Amniotic epithelial cell (primary cell): Measurements from ENCODE around the gene DGLUCY.
"Not testable (repeated sequence)": the region's sequence is repeated elsewhere in the genome, so short reads cannot be mapped to it uniquely, and the experiment has no call there.

Experiments
- DNase-seq: peaks from one replicate; pipeline ENCODE4 v3.0.0-alpha.2; 2010; ENCODE audit warnings: low read depth

Gene DGLUCY

GRCh38 chr14:91139776-91140175 is 25.9 kb downstream of the DGLUCY start:
- no peak for DNase-seq

- no peak for DNase-seq
Observed at GRCh38 chr14:91140672-91141071, 26.8 kb downstream of the DGLUCY start.

- DNase-seq = no peak
Observed at GRCh38 chr14:91142214-91142668, 28.4 kb downstream of the DGLUCY start.

- no peak for DNase-seq
Observed at GRCh38 chr14:91143862-91144261, 30.0 kb downstream of the DGLUCY start.

- DNase-seq = peak; percentile 66
Observed at GRCh38 chr14:91144425-91145145, 30.7 kb downstream of the DGLUCY start.

- no peak for DNase-seq
Observed at GRCh38 chr14:91145391-91146160, 31.7 kb downstream of the DGLUCY start.

- DNase-seq = no peak
Observed at GRCh38 chr14:91146661-91147060, 32.8 kb downstream of the DGLUCY start.

- DNase-seq = peak; percentile 99
Observed at GRCh38 chr14:91149462-91149861, 35.6 kb downstream of the DGLUCY start.

GRCh38 chr14:91152499-91152898 is 38.6 kb downstream of the DGLUCY start:
- DNase-seq = no peak

GRCh38 chr14:91153360-91153759 is 39.5 kb downstream of the DGLUCY start:
- DNase-seq = no peak

GRCh38 chr14:91154851-91155625 is 41.2 kb downstream of the DGLUCY start:
- DNase-seq = peak; percentile 65

GRCh38 chr14:91155626-91156089 is 41.8 kb downstream of the DGLUCY start:
- no peak for DNase-seq

- DNase-seq = not testable (repeated sequence)
Observed at GRCh38 chr14:91156142-91156666, 42.3 kb downstream of the DGLUCY start.

GRCh38 chr14:91156877-91157276 is 43.0 kb downstream of the DGLUCY start:
- not testable (repeated sequence) for DNase-seq

GRCh38 chr14:91158091-91158790 is 44.4 kb downstream of the DGLUCY start:
- no peak for DNase-seq

GRCh38 chr14:91159182-91159581 is 45.3 kb downstream of the DGLUCY start:
- no peak for DNase-seq

- no peak for DNase-seq
Observed at GRCh38 chr14:91159906-91160305, 46.0 kb downstream of the DGLUCY start.

GRCh38 chr14:91163316-91163715 is 49.4 kb downstream of the DGLUCY start:
- no peak for DNase-seq

- DNase-seq = no peak
Observed at GRCh38 chr14:91164676-91165075, 50.8 kb downstream of the DGLUCY start.

- no peak for DNase-seq
Observed at GRCh38 chr14:91167380-91167770, 53.5 kb downstream of the DGLUCY start.

- DNase-seq = no peak
Observed at GRCh38 chr14:91169951-91170350, 56.1 kb downstream of the DGLUCY start.
